Loucy (cell line): ENCODE data around the gene RAVER2.

Experiments used
- H2AFZ ChIP-seq: fragments of 200-600 bp; sonication (generic); 2 replicates; pipeline ENCODE4 v1.6.0; 2016; ENCODE audit warnings: antibody characterized with exemption, mild to moderate bottlenecking, low read length, moderate library complexity
- H3F3A ChIP-seq: fragments of 200-600 bp; 2 replicates; pipeline ENCODE4 v1.6.0; 2016; ENCODE audit warnings: antibody characterized with exemption, low read depth, mild to moderate bottlenecking
- H3K27me3 ChIP-seq: fragments of 200-600 bp; sonication (generic); 2 replicates; pipeline ENCODE4 v1.6.1; 2014; ENCODE audit warnings: low read length, mild to moderate bottlenecking; ENCODE audit not compliant: insufficient read depth, poor library complexity, severe bottlenecking
- H3K36me3 ChIP-seq: fragments of 200-600 bp; sonication (generic); 2 replicates; pipeline ENCODE4 v1.6.1; 2016; ENCODE audit warnings: low read length; ENCODE audit not compliant: insufficient read depth
- H3K4me1 ChIP-seq: fragments of 200-600 bp; sonication (generic); 2 replicates; pipeline ENCODE4 v1.5.1; 2014; ENCODE audit warnings: low read length, mild to moderate bottlenecking; ENCODE audit not compliant: insufficient read depth, poor library complexity, severe bottlenecking
- H3K4me2 ChIP-seq: fragments of 200-600 bp; sonication (generic); 2 replicates; pipeline ENCODE4 v1.6.0; 2014; ENCODE audit warnings: antibody characterized with exemption, low read length, low read depth, mild to moderate bottlenecking; ENCODE audit not compliant: poor library complexity, severe bottlenecking
- H3K4me3 ChIP-seq: fragments of 200-600 bp; sonication (generic); 2 replicates; pipeline ENCODE4 v1.5.1; 2014; ENCODE audit warnings: low read length, mild to moderate bottlenecking, mixed read lengths; ENCODE audit not compliant: poor library complexity, severe bottlenecking
- H3K79me2 ChIP-seq: fragments of 200-600 bp; sonication (generic); 2 replicates; pipeline ENCODE4 v1.6.1; 2014; ENCODE audit warnings: low read length; ENCODE audit not compliant: insufficient read depth
- H3K9ac ChIP-seq: fragments of 200-600 bp; sonication (generic); 2 replicates; pipeline ENCODE4 v1.6.0; 2014; ENCODE audit warnings: mild to moderate bottlenecking, low read depth, low read length, moderate library complexity; ENCODE audit not compliant: poor library complexity, severe bottlenecking
- H3K9me2 ChIP-seq: fragments of 200-600 bp; sonication (generic); replicated peaks from 2 replicates; pipeline ENCODE4 v1.6.1; 2016; ENCODE audit warnings: low read depth, low read length, mixed read lengths
- H3K9me3 ChIP-seq: fragments of 200-600 bp; sonication (generic); 2 replicates; pipeline ENCODE4 v1.6.1; 2014; ENCODE audit warnings: mild to moderate bottlenecking, antibody characterized with exemption, low read length, low read depth; ENCODE audit not compliant: insufficient read depth
- H4K20me1 ChIP-seq: fragments of 200-600 bp; sonication (generic); 2 replicates; pipeline ENCODE4 v1.6.0; 2014; ENCODE audit warnings: antibody characterized with exemption, low read length, mild to moderate bottlenecking; ENCODE audit not compliant: insufficient read depth, poor library complexity, severe bottlenecking
- CTCF ChIP-seq: fragments of 200-600 bp; sonication (generic); conservative IDR thresholded peaks from 2 replicates; pipeline ENCODE4 v1.5.1; 2014; ENCODE audit warnings: mild to moderate bottlenecking, antibody characterized with exemption, low read length
- EZH2phosphoT487 ChIP-seq: fragments of 200-600 bp; IDR thresholded peaks from 2 replicates; pipeline ENCODE4 v1.6.1; 2018; ENCODE audit warnings: antibody characterized with exemption, mild to moderate bottlenecking, moderate library complexity, borderline replicate concordance

The RAVER2 gene

GRCh38 chr1:64843675-64844074 is 98.8 kb downstream of the RAVER2 start:
- H3K9me2 ChIP-seq = no peaks in the 10 kb centered on the region
- no peak overlapping the region for H2AFZ ChIP-seq
- peaks cover 82% of the 10 kb centered on the region; the same call in 1 of the 2 replicates for H3K36me3 ChIP-seq
- H4K20me1 ChIP-seq = no peaks in the 10 kb centered on the region
- no peak overlapping the region for H3K4me3 ChIP-seq
- TF ChIP-seq EZH2phosphoT487 (no peak), CTCF (no peak)
- H3K4me1 ChIP-seq = no peaks in the 10 kb centered on the region
- no peaks in the 10 kb centered on the region for H3F3A ChIP-seq
- no peaks in the 10 kb centered on the region for H3K9me3 ChIP-seq
- H3K27me3 ChIP-seq = no peaks in the 10 kb centered on the region
- no peak overlapping the region for H3K9ac ChIP-seq
- no peak overlapping the region for H3K4me2 ChIP-seq
- no peaks in the 10 kb centered on the region for H3K79me2 ChIP-seq

GRCh38 chr1:64844175-64844574 is 99.3 kb downstream of the RAVER2 start:
- Histone ChIP-seq H3K36me3 (peaks cover 86% of the 10 kb centered on the region; the same call in 1 of the 2 replicates), H3K79me2 (no peaks in the 10 kb centered on the region), H4K20me1 (no peaks in the 10 kb centered on the region), H3K27me3 (no peaks in the 10 kb centered on the region), H3K4me2 (no peak overlapping the region), H3F3A (no peaks in the 10 kb centered on the region), H3K9me2 (no peaks in the 10 kb centered on the region), H3K4me3 (no peak overlapping the region), H3K9me3 (no peaks in the 10 kb centered on the region), H3K4me1 (no peaks in the 10 kb centered on the region), H3K9ac (no peak overlapping the region), H2AFZ (no peak overlapping the region)
- TF ChIP-seq EZH2phosphoT487 (no peak), CTCF (no peak)

- Histone ChIP-seq H4K20me1 (no peaks in the 10 kb centered on the region), H3K36me3 (peaks cover 86% of the 10 kb centered on the region; the same call in 1 of the 2 replicates), H3K9me2 (no peaks in the 10 kb centered on the region), H3K4me1 (no peaks in the 10 kb centered on the region), H3K79me2 (no peaks in the 10 kb centered on the region), H3F3A (no peaks in the 10 kb centered on the region), H3K4me2 (no peak overlapping the region), H3K4me3 (no peak overlapping the region), H3K27me3 (no peaks in the 10 kb centered on the region), H2AFZ (no peak overlapping the region), H3K9ac (no peak overlapping the region), H3K9me3 (no peaks in the 10 kb centered on the region)
- TF ChIP-seq CTCF (no peak), EZH2phosphoT487 (no peak)
These were observed 99.7 kb downstream of the RAVER2 start for GRCh38 chr1:64844609-64845008.
